Right ventricle myocardium superior (tissue), 1 donor: ENCODE data around the gene HS6ST2. TPM values are rescaled to one million over a fixed set of nuclear protein-coding genes. Genes with fewer than 3 reads are reported as not detected.

Source experiments
- ATAC-seq: fragments of 200-7000 bp; cut with Tn5 transposase; one replicate; pipeline ENCODE4 v1.9.1; 2020; ENCODE audit warnings: mild to moderate bottlenecking; ENCODE audit not compliant: poor library complexity
- DNase-seq: peaks from one replicate; pipeline ENCODE4 v3.0.0-alpha.2; 2020
- intact Hi-C: fragments of 100-400 bp; cut with DNase I; formaldehyde crosslinking; loops from one replicate; pipeline ENCODE4 v1.11.2; 2022
- total RNA-seq: library from RNA; stranded (reverse); fragmentation: NEBNext Ultra II Directional; extraction: Animal tissue kit (Norgen Biotek cat#: 25700); gene quantifications from one replicate; pipeline ENCODE4 v1.2.1, GENCODE V29; 2021
- donor health status: DM: no; HTN: yes; CAD: no; lungs with severe emphysema.

The HS6ST2 gene
- total RNA-seq, 1 donor from 2014 or later, result 0.08 TPM

DNA sequence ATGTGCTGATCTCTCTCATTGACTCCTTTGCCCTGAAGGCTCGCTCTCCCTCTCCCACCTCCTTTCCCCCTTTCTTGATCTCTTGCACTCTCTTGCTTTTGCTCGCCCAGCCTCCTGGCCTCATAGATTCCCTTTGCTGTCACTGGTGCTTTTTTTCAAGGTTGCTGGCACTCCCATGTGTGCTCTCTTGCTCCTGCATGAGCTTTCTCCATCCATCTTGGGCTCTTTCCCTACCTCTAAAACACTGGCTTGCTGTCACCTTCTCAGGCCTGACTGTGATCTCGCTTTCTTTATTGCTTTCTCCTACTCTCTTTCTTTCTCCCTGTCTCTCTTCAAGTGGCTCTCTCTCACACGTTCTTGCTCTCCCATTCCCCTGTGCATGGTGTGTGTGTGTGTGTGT is 202.0 kb downstream of the HS6ST2 start:
- ATAC-seq, result no peak
- intact Hi-C loops, result no loop called here

DNA sequence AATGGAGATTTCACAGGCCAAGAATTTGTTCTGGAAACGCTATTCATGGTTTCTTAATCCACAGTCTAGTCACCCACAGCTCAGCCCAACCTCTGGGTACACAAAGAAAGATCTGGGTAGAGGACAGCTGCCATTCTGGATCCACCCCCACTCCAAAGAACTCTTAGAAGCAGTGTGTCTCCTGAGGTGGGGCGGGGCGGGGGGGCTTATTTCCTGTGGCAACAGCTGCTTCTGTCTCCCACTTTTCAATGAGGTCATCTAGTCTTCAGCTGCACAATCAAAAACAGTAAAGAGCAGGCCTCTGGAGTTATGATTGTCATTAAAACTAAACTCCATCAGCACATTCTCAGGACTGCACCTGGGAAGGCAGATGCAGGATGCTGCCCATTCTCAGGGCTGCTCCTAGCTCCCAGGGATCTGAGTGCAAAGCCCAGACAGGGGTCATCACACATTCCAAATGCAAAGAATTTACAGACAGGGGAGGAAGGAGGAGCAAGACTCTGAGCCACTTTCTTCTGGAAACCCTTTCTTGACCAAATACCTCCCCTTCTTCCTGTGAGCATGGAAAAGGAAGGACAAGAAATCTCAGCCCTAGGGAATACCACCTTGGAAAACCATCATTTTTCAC is 207.3 kb downstream of the HS6ST2 start:
- intact Hi-C loops, result no loop called here
- ATAC-seq, result no peak
- no peak for DNase-seq

More for the DNA sequence above, 202.0 kb downstream of the HS6ST2 start:
- DNase-seq, result no peak

GRCh38 chrX:132750331-132751062 is 207.9 kb downstream of the HS6ST2 start:
- DNase-seq, result no peak
- intact Hi-C loops, result no loop called here
- no peak for ATAC-seq

DNA sequence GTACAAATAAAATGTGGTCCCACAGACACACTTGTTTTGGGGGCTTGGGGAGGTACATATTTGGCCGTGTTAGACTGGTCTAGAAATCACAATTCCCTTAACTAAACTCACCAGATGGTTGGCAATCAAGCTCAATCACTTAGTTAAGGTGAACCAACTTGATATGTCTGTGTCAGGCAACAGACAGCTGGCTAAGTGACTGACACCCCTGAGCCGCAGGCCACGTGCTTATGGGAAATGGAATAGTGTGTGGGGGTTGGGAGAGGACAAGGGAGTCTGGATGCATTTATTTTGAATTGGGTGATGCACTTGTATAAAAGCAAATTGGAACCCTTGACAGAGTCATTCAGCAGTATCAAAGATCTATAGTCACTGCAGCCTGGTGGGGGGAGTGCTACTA is 209.0 kb downstream of the HS6ST2 start:
- intact Hi-C loops, result no loop called here
- DNase-seq (no peak), ATAC-seq (no peak)

DNA sequence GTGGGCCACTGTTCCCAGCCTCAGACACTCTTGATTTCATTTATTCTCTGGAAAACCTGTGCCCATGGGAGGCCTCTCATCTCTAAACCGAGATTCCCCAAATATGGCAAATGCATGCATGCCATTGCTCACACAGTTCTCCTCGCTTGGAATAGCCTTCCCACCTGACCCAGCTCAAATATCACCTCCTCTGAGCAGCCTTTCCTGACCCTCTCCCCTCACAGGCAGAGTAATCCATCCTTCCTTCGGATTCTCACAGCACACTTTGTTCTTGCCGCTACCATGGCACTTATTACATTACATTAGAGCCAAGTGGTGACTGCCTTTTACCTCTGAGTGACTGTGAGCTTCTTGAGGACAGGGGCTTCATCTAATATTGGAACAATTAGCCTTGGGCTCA is 209.5 kb downstream of the HS6ST2 start:
- intact Hi-C loops, result no loop called here
- no peak for ATAC-seq
- DNase-seq, result no peak

- no peak for ATAC-seq
- intact Hi-C loops, result no loop called here
- DNase-seq, result no peak
Measured at GRCh38 chrX:132748268-132748667, 210.2 kb downstream of the HS6ST2 start.

DNA sequence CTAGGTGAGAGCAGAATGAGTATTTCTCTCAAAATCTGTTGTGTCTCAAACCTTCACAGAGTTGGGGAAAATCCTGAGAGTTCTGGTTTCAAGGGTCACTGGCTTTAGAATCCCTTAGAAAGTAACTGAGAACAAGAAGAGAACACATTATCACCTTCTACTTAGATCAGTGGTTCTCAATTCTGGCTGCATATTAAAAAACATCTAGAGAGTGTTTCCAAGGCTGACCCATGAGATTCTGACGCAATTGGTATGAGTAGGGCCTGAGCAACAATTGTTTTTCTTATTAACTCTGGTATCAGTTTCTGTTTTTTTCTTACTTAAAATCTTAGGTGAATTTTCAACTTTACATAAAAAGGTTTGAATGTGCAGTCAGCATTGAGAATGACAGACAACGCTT is 212.8 kb downstream of the HS6ST2 start:
- intact Hi-C loops, result no loop called here
- DNase-seq (no peak), ATAC-seq (no peak)

DNA sequence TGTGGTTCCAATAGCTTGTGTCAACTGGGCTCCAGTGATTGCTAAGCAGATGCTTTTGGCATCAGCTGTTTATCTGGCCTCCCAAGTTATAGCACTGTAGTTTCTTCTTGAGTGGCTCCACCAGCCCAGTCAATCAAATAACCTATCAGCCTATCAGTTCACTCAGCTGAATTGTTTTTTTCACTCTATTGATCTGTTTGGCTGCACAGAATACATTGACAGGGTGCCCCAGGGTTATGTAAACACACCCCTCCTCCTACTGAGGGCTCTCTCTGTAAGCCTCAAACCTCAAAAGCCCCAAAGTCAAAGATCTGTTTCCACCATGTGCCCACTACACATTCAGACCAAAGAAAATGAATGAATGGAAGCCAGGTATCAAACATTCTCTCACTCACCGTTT is 214.0 kb downstream of the HS6ST2 start:
- DNase-seq, result no peak

DNA sequence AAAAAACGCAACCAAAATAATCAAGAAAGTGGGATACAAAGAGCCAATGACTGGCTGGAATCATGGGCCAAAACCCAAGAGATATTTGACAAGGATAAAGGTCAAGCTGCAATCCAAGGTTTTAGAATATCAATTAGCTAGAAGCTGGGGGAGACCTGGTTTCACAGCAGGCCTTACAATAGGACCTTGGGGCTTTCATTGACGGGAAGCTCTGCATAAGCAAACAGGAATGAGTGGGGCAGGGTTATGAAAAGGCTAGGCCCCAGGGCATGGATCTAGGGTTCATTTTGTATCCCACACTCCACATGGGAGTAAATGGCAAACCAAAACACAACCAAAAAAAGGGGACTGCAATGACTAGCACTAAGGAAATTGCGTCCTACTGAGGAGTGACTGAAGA is 215.3 kb downstream of the HS6ST2 start:
- intact Hi-C loops, result no loop called here
- DNase-seq (no peak), ATAC-seq (no peak)

More for the DNA sequence above, 214.0 kb downstream of the HS6ST2 start:
- intact Hi-C loops, result no loop called here
- ATAC-seq, result no peak

GRCh38 chrX:132742246-132742645 is 216.2 kb downstream of the HS6ST2 start:
- intact Hi-C loops, result no loop called here
- DNase-seq (no peak), ATAC-seq (no peak)

DNA sequence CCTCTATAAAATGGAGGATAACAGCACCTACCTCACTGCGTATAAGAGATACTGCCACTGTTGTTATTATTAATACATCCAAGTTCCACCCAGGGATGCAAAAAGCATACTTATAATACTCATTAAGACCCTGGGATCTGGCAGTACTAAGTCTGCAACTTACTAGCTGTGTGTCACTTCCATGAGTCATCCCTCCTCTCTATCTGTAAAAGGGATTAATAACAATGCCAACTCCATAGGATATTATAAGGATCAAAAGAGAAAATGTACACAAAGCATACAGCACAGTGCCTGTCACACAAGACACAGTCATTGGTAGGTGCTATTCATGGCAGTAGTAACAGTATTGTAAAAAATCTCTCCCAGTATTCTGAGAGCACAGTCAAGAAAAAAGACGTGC is 216.7 kb downstream of the HS6ST2 start:
- intact Hi-C loops, result no loop called here
- DNase-seq, result no peak
- no peak for ATAC-seq

DNA sequence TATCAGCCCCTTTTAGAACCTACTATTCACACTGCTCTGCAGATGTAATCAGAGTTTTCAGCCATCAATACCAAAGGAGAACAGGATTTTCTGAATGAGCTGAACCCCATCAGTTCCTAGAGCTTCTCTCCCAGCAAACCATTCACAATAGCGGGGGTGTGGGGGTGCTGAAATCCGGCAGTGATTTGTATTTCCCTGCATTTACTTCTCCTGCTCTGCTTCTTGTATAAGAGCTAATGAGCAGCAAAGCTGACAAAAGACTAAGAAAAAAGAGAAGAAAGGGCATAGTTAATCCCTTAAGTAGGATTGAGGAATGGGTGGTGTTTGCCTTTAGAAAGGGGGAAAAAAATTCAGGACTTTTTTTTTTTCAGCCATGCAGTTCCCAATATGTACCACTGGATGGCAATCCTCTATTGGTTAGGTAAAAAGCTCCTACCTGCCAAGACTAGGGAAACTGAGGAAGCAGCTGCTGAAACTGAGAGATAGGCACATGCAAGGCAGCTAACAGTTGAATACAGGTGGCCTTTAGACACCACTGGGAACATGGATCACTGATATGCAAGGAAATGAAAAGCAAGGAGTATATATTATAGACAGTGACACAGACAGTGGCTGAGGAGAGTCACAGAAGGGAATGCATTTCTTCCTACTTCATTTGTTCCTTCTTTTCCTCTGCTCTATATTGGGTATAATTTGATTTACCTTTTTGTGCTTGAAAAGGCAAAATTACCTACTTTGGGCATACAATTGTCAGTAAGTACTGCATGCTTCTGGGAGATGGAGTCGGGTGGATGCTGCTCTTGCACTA is 217.9 kb downstream of the HS6ST2 start:
- DNase-seq (no peak), ATAC-seq (no peak)
- intact Hi-C loops, result no loop called here

DNA sequence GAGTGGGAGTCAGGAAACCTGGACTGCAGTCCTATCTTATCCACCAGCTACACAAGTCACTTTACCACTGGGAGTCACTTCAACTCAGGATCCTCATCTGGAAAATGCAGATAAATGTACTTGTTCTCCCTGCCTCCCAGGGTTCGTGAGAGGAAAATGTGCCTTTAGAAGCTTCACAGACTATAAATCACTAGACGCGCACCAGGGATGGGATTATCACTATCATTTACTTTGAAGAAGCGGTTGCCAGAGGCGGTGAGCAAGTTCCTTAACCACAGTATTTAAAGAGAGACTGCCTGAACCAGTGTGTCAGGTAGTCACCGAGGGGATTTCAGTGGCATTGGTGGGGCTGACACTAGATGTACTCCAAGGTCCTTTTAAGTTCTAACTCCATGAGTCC is 219.5 kb downstream of the HS6ST2 start:
- ATAC-seq (no peak), DNase-seq (no peak)
- intact Hi-C loops, result no loop called here

- intact Hi-C loops, result no loop called here
- DNase-seq (no peak), ATAC-seq (no peak)
Measured at GRCh38 chrX:132737743-132738142, 220.7 kb downstream of the HS6ST2 start.

- no peak for DNase-seq
- no peak for ATAC-seq
- intact Hi-C loops, result no loop called here
Measured at GRCh38 chrX:132732236-132732635, 226.2 kb downstream of the HS6ST2 start.

DNA sequence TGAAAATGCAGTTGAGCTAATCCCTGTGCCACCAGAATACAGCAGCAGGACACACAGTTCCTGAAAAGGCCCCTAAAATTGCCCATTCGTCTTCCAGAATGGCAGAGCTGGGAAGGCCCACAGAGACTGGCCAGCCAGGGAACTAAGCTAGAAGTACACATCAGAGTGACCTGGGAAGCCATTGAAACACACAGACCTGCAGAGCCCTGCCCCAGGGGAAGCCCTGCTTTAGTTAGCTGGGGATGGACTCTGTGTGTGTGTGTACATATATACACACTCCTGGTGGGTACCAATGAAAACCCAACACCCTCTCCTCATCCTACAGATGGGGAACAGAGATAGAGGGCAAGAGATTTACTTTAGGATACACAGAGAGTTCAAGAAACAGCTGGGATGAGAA is 227.7 kb downstream of the HS6ST2 start:
- no peak for DNase-seq
- ATAC-seq, result no peak
- intact Hi-C loops, result no loop called here

DNA sequence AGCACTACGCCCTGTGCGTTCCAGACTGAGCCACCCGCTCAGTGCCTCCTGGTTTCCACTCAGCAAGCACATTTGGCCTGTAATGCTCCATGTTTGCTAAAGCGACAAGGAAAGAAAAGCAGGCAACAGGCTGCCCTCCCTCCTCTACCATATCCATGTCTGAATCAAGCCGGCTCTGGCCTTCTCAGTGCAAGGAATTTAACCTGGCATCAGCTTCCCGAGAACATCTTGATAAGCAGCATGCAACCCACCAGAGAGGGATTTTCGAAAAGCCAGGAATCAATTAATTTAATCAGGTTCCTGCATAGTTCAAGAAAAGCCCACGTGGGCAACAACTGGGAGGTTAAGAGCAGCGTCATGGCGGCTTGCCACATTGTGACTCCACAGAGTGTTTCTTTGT is 228.2 kb downstream of the HS6ST2 start:
- ATAC-seq, result no peak
- DNase-seq, result no peak
- intact Hi-C loops, result no loop called here

GRCh38 chrX:132728296-132728695 is 230.1 kb downstream of the HS6ST2 start:
- intact Hi-C loops, result no loop called here
- ATAC-seq (no peak), DNase-seq (no peak)

DNA sequence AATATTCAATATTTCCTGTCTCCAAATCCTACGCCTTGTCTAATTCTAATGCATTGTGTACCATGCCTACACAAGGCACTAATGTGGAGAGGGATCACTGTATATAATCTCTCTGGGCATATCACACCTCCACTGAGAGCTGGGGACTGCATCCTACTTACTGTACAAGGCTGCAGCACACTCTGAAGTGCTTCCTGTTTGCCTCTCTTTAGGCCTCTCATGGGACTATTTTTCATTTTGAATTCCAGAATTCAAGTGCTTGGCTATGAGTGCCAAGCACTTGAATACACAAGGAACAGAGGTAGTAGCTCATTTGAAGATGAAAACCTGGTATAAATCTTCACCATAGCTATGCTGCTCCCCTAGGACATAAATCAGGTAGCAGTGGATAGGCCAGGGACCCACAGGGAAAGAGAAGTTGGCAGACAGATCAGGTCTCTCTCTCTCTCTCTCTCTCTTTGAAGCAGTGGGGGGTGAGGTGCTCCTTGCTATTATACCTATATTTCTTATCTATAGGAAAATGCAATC is 239.9 kb downstream of the HS6ST2 start:
- ATAC-seq (no peak), DNase-seq (no peak)
- intact Hi-C loops, result no loop called here

- intact Hi-C loops, result no loop called here
- DNase-seq (no peak), ATAC-seq (no peak)
Measured at GRCh38 chrX:132716006-132716405, 242.4 kb downstream of the HS6ST2 start.
